ENCODE results near the gene VIPR1.
A peak's percentile ranks its signal among the peaks of the same experiment; 100 is the strongest.

Gene VIPR1

GRCh38 chr3:42511736-42512135 is 9.3 kb downstream of the VIPR1 start:
- Histone ChIP-seq H3K4me3 (no peak overlapping the region), H3K4me2 (peak overlapping the region; percentile 73 to 94 (median 85)), H3K9ac (peak overlapping the region in 2 of 11 experiments; percentile 8 to 38; a peak in 3 of 22 replicates), H3K4me1 (peaks cover 60 to 91% (median 87%) of the 10 kb centered on the region in 10 experiments), H3K9me3 (replicated peaks in 1 of 11) (no peaks in the 10 kb centered on the region), H3K27ac (peak overlapping the region in 7 of 11 experiments; percentile 10 to 47 (median 17); a peak in 9 of 22 replicates), H3K36me3 (peaks cover 0 to 11% (median 0%) of the 10 kb centered on the region in 11 experiments; a peak in 2 of 22 replicates), H3K27me3 (no peaks in the 10 kb centered on the region), H4K20me1 (no peaks in the 10 kb centered on the region)
- TF ChIP-seq Cebpa-rat (IDR thresholded peaks at IDR 0.05): no peak

DNA sequence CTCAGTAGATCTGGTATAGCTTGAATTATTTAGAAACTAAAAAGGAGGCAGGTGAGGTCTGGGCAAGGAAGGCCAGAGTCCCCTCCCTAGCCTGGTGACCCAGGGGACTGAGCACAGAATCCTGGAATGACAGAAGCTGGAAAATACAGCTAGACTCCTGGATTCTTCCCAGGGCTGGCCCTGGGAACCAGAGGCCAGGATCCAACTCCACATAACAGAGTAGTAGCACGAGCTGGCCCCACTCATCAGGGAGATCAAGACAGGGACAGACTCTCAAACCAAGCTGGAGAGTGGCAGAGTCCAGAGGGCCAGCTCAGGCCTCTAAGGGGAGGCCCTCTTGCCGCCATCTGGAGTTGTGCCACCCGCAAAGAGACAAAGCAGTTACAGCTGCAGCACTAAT is 10.7 kb downstream of the VIPR1 start:
- TF ChIP-seq Cebpa-rat (IDR thresholded peaks at IDR 0.05): no peak
- peak overlapping the region in 9 of 11 experiments; percentile 77 to 94 (median 85); a peak in 15 of 22 replicates for H3K4me2 ChIP-seq
- H4K20me1 ChIP-seq: no peaks in the 10 kb centered on the region
- H3K27me3 ChIP-seq: no peaks in the 10 kb centered on the region
- peak overlapping the region in 2 of 11 experiments; percentile 10 to 36; a peak in 3 of 22 replicates for H3K27ac ChIP-seq
- peaks cover 49 to 78% (median 74%) of the 10 kb centered on the region in 10 experiments for H3K4me1 ChIP-seq
- H3K9ac ChIP-seq: no peak overlapping the region
- no peaks in the 10 kb centered on the region for H3K9me3 ChIP-seq (replicated peaks in 1 of 11)
- H3K4me3 ChIP-seq: no peak overlapping the region
- H3K36me3 ChIP-seq: peaks cover 0 to 11% (median 0%) of the 10 kb centered on the region in 11 experiments; a peak in 2 of 22 replicates

DNA sequence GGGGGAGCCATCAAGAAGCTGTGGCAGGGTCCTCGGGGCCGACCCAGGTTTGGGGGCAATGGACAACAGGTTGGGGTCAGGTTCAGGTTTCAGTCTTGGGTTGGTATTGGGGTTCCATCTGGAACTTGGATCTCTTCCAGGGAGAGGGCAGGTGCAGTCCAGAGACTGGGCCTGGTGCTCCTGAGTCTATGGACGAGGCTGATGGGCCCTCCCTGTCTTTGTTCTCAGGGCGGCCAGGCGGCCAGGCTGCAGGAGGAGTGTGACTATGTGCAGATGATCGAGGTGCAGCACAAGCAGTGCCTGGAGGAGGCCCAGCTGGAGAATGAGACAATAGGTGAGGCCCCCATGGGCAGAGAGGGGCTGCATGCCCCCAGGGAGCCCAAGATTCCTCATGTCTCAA is 11.1 kb downstream of the VIPR1 start:
- no peaks in the 10 kb centered on the region for H3K9me3 ChIP-seq (replicated peaks in 1 of 11)
- H4K20me1 ChIP-seq: no peaks in the 10 kb centered on the region
- peaks cover 45 to 74% (median 70%) of the 10 kb centered on the region in 10 experiments for H3K4me1 ChIP-seq
- no peak overlapping the region for H3K4me3 ChIP-seq
- peaks cover 0 to 11% (median 0%) of the 10 kb centered on the region in 11 experiments; a peak in 2 of 22 replicates for H3K36me3 ChIP-seq
- no peaks in the 10 kb centered on the region for H3K27me3 ChIP-seq
- peak overlapping the region in 7 of 11 experiments; percentile 77 to 94 (median 85); a peak in 8 of 22 replicates for H3K4me2 ChIP-seq
- no peak for TF ChIP-seq Cebpa-rat (IDR thresholded peaks at IDR 0.05)
- H3K9ac ChIP-seq: no peak overlapping the region
- peak overlapping the region in 1 of 11 experiments; percentile 36; a peak in 1 of 22 replicates for H3K27ac ChIP-seq

DNA sequence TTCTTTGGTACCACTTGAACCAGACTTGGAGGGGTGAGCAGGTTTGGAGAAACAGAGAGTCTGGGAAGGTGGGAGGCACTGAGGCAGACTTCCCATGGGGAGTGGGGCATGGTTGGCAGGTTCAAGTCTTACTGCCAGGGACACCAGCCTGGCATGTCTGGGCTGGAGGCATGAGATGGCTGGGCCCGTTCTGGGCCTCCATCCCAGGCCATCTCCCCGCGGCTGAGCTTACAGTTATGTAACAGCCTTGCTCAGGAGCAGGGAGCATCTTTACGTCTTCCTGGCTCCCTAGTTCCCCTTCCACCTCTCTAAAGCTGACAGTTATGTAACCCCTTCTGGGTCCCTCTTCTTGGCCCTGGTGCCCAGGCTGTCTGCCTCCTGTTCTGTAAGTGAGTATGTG is 12.4 kb downstream of the VIPR1 start:
- H3K36me3 ChIP-seq: peaks cover 0 to 11% (median 0%) of the 10 kb centered on the region in 11 experiments; a peak in 2 of 22 replicates
- H4K20me1 ChIP-seq: no peaks in the 10 kb centered on the region
- H3K27ac ChIP-seq: 0 out of 22 replicates have a peak overlapping the region, but pooled peaks of 4 of the 11 experiments have one; percentile 4 to 10 (median 8)
- peak overlapping the region; percentile 6 to 58 (median 39); a peak in 19 of 22 replicates for H3K4me2 ChIP-seq
- H3K9me3 ChIP-seq (replicated peaks in 1 of 11): no peaks in the 10 kb centered on the region
- peaks cover 45 to 68% (median 64%) of the 10 kb centered on the region in 10 experiments for H3K4me1 ChIP-seq
- no peak overlapping the region for H3K4me3 ChIP-seq
- H3K9ac ChIP-seq: no peak overlapping the region
- no peaks in the 10 kb centered on the region for H3K27me3 ChIP-seq
- TF ChIP-seq Cebpa-rat (IDR thresholded peaks at IDR 0.05): no peak

- Histone ChIP-seq H3K9me3 (replicated peaks in 1 of 11) (no peaks in the 10 kb centered on the region), H3K9ac (no peak overlapping the region), H4K20me1 (no peaks in the 10 kb centered on the region), H3K36me3 (peaks cover 0 to 11% (median 0%) of the 10 kb centered on the region in 11 experiments; a peak in 2 of 22 replicates), H3K4me3 (no peak overlapping the region), H3K4me1 (peaks cover 47 to 68% (median 64%) of the 10 kb centered on the region in 10 experiments), H3K4me2 (peak overlapping the region; percentile 6 to 58 (median 39); a peak in 20 of 22 replicates), H3K27ac (0 out of 22 replicates have a peak overlapping the region, but pooled peaks of 3 of the 11 experiments have one; percentile 4 to 10 (median 8)), H3K27me3 (no peaks in the 10 kb centered on the region)
- TF ChIP-seq Cebpa-rat (IDR thresholded peaks at IDR 0.05): no peak
Observed at GRCh38 chr3:42515391-42515916, 13.0 kb downstream of the VIPR1 start.

GRCh38 chr3:42515976-42516375 is 13.5 kb downstream of the VIPR1 start:
- H3K4me2 ChIP-seq: peak overlapping the region in 8 of 11 experiments; percentile 4 to 58 (median 40); a peak in 14 of 22 replicates
- TF ChIP-seq Cebpa-rat (IDR thresholded peaks at IDR 0.05): no peak
- H3K4me3 ChIP-seq: no peak overlapping the region
- no peaks in the 10 kb centered on the region for H3K27me3 ChIP-seq
- H3K9me3 ChIP-seq (replicated peaks in 1 of 11): no peaks in the 10 kb centered on the region
- H3K9ac ChIP-seq: no peak overlapping the region
- peaks cover 42 to 68% (median 63%) of the 10 kb centered on the region in 10 experiments for H3K4me1 ChIP-seq
- H3K36me3 ChIP-seq: peaks cover 0 to 11% (median 0%) of the 10 kb centered on the region in 11 experiments; a peak in 2 of 22 replicates
- peak overlapping the region in 1 of 11 experiments; percentile 13; a peak in 1 of 22 replicates for H3K27ac ChIP-seq
- no peaks in the 10 kb centered on the region for H4K20me1 ChIP-seq

- no peaks in the 10 kb centered on the region for H3K9me3 ChIP-seq (replicated peaks in 1 of 11)
- peaks cover 38 to 68% (median 59%) of the 10 kb centered on the region in 10 experiments for H3K4me1 ChIP-seq
- H3K9ac ChIP-seq: no peak overlapping the region
- peak overlapping the region in 7 of 11 experiments; percentile 4 to 44 (median 37); a peak in 10 of 22 replicates for H3K4me2 ChIP-seq
- H4K20me1 ChIP-seq: no peaks in the 10 kb centered on the region
- TF ChIP-seq Cebpa-rat (IDR thresholded peaks at IDR 0.05): no peak
- H3K27ac ChIP-seq: peak overlapping the region in 1 of 11 experiments; percentile 13; a peak in 1 of 22 replicates
- peaks cover 0 to 11% (median 0%) of the 10 kb centered on the region in 11 experiments; a peak in 2 of 22 replicates for H3K36me3 ChIP-seq
- H3K4me3 ChIP-seq: no peak overlapping the region
- H3K27me3 ChIP-seq: no peaks in the 10 kb centered on the region
Observed at GRCh38 chr3:42516443-42516842, 14.0 kb downstream of the VIPR1 start.

DNA sequence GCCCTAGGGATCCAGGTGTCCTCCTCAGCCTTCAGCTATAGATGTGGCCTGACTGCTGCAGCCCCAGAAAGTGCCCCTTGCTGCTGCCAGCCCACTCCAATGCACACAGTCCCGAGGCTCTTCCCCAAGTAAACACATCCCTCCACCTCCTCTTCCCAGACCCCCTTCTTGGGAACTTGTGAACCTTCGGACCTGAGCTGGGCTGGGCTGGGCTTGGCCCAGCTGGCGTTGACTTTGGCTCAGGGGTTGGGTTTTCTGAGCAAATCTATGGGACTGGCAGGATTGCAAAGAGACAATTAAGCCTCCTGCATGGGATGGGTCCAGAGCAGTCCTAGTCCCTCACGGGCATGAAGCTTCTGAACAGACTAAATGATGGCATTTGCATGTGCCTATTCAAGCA is 14.7 kb downstream of the VIPR1 start:
- Histone ChIP-seq H3K27ac (no peak overlapping the region), H3K27me3 (no peaks in the 10 kb centered on the region), H4K20me1 (no peaks in the 10 kb centered on the region), H3K4me1 (peaks cover 31 to 62% (median 52%) of the 10 kb centered on the region in 10 experiments), H3K36me3 (peaks cover 0 to 11% (median 0%) of the 10 kb centered on the region in 11 experiments; a peak in 2 of 22 replicates), H3K4me2 (no peak overlapping the region), H3K4me3 (no peak overlapping the region), H3K9me3 (replicated peaks in 1 of 11) (no peaks in the 10 kb centered on the region), H3K9ac (no peak overlapping the region)
- TF ChIP-seq Cebpa-rat (IDR thresholded peaks at IDR 0.05): no peak

DNA sequence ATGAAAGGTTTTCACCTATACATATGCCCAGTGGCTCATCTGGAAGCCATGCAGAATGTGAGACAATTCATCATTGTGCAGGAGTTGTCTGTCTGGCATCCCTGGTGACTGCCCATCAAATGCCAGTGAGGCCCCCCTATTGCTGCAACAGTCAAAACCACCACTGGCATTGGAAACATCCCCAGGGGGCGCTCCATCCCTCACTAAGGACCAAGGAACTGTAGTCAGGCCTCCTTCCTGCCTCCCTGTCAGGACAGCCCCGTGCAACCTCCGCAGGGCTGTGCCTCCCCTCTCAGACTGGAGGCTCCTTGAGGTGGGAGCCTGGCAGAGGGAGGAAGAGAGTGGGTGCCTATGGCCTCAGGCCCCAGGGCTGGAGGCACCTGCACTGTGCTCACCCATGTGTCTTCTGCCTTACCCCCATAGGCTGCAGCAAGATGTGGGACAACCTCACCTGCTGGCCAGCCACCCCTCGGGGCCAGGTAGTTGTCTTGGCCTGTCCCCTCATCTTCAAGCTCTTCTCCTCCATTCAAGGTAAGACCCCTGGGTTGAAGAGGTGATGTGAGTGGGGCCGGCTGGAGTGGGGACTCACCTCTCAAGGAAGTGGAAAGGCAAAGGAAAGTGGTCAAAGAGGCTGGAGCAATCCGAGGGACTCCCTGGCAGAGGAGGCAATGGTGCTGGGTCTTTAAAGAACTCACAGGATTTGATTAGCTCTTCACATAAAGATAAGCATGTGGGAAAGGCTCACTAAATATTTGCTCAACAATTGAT is 16.5 kb downstream of the VIPR1 start:
- Histone ChIP-seq H3K9ac (no peak overlapping the region), H3K4me1 (peaks cover 26 to 51% (median 38%) of the 10 kb centered on the region in 10 experiments), H3K9me3 (replicated peaks in 1 of 11) (no peaks in the 10 kb centered on the region), H3K27me3 (no peaks in the 10 kb centered on the region), H3K4me3 (no peak overlapping the region), H3K27ac (no peak overlapping the region), H3K4me2 (no peak overlapping the region), H4K20me1 (no peaks in the 10 kb centered on the region), H3K36me3 (peaks cover 0 to 11% (median 0%) of the 10 kb centered on the region in 11 experiments; a peak in 3 of 22 replicates)
- TF ChIP-seq Cebpa-rat (IDR thresholded peaks at IDR 0.05): no peak
